ENCODE data around the gene MTX1. TPM values are rescaled to one million over a fixed set of nuclear protein-coding genes. Genes with fewer than 3 reads are reported as not detected.

The MTX1 gene
- total and polyA plus RNA-seq, 2 experiments from 2014 or later = 77.7 to 106 TPM

DNA sequence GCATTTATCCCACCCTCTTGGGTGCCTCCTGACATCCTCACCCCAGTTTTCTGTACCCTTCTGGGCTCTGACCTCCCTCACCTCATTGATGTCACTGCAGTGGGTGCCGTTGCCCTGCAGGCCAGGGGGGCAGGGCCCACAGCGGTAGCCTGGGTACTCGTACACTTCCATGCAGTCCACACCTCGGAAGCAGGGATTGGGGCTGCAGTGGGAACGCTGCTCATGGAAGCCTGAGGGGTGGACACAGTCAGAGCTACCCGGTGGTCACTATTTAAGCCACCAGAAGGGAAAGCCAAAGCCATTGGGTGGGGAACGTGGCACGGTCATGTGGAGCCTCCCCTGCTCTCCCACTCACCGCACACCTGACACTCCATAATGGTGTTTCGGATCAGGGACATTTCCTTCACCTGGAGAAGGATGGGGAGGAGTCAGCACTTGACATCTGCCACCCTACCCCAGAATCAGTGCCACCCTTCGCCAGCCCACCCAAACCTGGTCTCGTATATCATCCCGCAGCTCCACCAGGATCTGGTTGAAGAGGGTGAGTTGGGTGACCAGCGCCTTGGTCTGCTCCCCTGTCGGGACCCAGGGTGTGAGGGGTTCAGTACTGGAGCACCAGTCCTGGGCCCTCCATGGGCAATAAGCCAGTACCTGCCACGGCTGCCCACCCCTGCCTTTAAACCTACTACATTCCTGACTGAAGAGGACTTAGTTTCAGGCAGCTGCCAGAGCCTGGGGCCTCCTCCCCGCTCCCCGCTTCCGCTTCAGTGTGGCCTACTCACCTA is 5.6 kb upstream of the MTX1 start:
- Histone ChIP-seq H3K36me3 (ENCODE audit: insufficient read depth) (peaks cover 40% of the 10 kb centered on the region), H3K79me2 (replicated peaks; ENCODE audit: insufficient read depth) (peaks cover 3% of the 10 kb centered on the region; the same call in 1 of the 2 replicates), H3K9me2 (ENCODE audit: insufficient read depth) (no peaks in the 10 kb centered on the region), H3F3A (replicated peaks; ENCODE audit: low read depth) (peaks cover 55% of the 10 kb centered on the region), H3K4me2 (no peak overlapping the region), H3K4me1 (ENCODE audit: insufficient read depth) (peaks cover 11% of the 10 kb centered on the region), H2AFZ (no peak overlapping the region), H3K4me3 (no peak overlapping the region), H3K27me3 (ENCODE audit: insufficient read depth) (peaks cover 6% of the 10 kb centered on the region; the same call in 1 of the 2 replicates), H3K27ac (ENCODE audit: low read depth) (no peak overlapping the region), H4K20me1 (replicated peaks; ENCODE audit: insufficient read depth) (peaks cover 33% of the 10 kb centered on the region)
- Mint-ChIP-seq H3K4me1 (peaks cover 27% of the 10 kb centered on the region), H3K36me3 (ENCODE audit: low read depth) (peaks cover 67% of the 10 kb centered on the region), H3K9me3 (no peaks in the 10 kb centered on the region), H3K27ac (no peak overlapping the region), H3K4me3 (no peak overlapping the region; the same call in 2 of the 3 replicates), H3K27me3 (ENCODE audit: insufficient read depth, low read depth, poor library complexity) (peaks cover 60% of the 10 kb centered on the region)
- ATAC-seq = no peak
- TF ChIP-seq ZNF114 (CRISPR knock-in tag; IDR thresholded peaks at IDR 0.05) = no peak
- no peak for TF ChIP-seq NANOG (IDR thresholded peaks at IDR 0.05; ENCODE audit: borderline replicate concordance)
- no peak for TF ChIP-seq CTCF (conservative IDR thresholded peaks at IDR 0.05; ENCODE audit: low read depth in 2 of 2)
- no peak for TF ChIP-seq POLR2AphosphoS5 (IDR thresholded peaks at IDR 0.05; ENCODE audit: low read depth)
- no peak for TF ChIP-seq EZH2 (IDR thresholded peaks at IDR 0.05; ENCODE audit: low read depth, unreplicated experiment)
- TF ChIP-seq ETS1 (IDR thresholded peaks at IDR 0.05) = no peak
- no peak for TF ChIP-seq STAT1 (IDR thresholded peaks at IDR 0.05; ENCODE audit: unreplicated experiment)
- TF ChIP-seq ZNF331 (CRISPR knock-in tag; IDR thresholded peaks at IDR 0.05; ENCODE audit: low read depth) = no peak
- no peak for TF ChIP-seq JUNB (IDR thresholded peaks at IDR 0.05; ENCODE audit: unreplicated experiment)
- TF ChIP-seq CREB1 (CRISPR knock-in tag; IDR thresholded peaks at IDR 0.05; ENCODE audit: low read depth) = no peak
- TF ChIP-seq EZH2phosphoT487 (IDR thresholded peaks at IDR 0.05; ENCODE audit: unreplicated experiment) = no peak
- TF ChIP-seq, protein P1, sequence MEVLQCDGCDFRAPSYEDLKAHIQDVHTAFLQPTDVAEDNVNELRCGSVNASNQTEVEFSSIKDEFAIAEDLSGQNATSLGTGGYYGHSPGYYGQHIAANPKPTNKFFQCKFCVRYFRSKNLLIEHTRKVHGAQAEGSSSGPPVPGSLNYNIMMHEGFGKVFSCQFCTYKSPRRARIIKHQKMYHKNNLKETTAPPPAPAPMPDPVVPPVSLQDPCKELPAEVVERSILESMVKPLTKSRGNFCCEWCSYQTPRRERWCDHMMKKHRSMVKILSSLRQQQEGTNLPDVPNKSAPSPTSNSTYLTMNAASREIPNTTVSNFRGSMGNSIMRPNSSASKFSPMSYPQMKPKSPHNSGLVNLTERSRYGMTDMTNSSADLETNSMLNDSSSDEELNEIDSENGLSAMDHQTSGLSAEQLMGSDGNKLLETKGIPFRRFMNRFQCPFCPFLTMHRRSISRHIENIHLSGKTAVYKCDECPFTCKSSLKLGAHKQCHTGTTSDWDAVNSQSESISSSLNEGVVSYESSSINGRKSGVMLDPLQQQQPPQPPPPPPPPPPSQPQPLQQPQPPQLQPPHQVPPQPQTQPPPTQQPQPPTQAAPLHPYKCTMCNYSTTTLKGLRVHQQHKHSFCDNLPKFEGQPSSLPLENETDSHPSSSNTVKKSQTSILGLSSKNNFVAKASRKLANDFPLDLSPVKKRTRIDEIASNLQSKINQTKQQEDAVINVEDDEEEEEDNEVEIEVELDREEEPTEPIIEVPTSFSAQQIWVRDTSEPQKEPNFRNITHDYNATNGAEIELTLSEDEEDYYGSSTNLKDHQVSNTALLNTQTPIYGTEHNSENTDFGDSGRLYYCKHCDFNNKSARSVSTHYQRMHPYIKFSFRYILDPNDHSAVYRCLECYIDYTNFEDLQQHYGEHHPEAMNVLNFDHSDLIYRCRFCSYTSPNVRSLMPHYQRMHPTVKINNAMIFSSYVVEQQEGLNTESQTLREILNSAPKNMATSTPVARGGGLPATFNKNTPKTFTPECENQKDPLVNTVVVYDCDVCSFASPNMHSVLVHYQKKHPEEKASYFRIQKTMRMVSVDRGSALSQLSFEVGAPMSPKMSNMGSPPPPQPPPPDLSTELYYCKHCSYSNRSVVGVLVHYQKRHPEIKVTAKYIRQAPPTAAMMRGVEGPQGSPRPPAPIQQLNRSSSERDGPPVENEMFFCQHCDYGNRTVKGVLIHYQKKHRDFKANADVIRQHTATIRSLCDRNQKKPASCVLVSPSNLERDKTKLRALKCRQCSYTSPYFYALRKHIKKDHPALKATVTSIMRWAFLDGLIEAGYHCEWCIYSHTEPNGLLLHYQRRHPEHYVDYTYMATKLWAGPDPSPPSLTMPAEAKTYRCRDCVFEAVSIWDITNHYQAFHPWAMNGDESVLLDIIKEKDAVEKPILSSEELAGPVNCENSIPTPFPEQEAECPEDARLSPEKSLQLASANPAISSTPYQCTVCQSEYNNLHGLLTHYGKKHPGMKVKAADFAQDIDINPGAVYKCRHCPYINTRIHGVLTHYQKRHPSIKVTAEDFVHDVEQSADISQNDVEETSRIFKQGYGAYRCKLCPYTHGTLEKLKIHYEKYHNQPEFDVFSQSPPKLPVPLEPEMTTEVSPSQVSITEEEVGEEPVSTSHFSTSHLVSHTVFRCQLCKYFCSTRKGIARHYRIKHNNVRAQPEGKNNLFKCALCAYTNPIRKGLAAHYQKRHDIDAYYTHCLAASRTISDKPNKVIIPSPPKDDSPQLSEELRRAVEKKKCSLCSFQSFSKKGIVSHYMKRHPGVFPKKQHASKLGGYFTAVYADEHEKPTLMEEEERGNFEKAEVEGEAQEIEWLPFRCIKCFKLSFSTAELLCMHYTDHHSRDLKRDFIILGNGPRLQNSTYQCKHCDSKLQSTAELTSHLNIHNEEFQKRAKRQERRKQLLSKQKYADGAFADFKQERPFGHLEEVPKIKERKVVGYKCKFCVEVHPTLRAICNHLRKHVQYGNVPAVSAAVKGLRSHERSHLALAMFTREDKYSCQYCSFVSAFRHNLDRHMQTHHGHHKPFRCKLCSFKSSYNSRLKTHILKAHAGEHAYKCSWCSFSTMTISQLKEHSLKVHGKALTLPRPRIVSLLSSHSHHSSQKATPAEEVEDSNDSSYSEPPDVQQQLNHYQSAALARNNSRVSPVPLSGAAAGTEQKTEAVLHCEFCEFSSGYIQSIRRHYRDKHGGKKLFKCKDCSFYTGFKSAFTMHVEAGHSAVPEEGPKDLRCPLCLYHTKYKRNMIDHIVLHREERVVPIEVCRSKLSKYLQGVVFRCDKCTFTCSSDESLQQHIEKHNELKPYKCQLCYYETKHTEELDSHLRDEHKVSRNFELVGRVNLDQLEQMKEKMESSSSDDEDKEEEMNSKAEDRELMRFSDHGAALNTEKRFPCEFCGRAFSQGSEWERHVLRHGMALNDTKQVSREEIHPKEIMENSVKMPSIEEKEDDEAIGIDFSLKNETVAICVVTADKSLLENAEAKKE (CRISPR knock-in tag; IDR thresholded peaks at IDR 0.05) = no peak
- TF ChIP-seq, protein P2, sequence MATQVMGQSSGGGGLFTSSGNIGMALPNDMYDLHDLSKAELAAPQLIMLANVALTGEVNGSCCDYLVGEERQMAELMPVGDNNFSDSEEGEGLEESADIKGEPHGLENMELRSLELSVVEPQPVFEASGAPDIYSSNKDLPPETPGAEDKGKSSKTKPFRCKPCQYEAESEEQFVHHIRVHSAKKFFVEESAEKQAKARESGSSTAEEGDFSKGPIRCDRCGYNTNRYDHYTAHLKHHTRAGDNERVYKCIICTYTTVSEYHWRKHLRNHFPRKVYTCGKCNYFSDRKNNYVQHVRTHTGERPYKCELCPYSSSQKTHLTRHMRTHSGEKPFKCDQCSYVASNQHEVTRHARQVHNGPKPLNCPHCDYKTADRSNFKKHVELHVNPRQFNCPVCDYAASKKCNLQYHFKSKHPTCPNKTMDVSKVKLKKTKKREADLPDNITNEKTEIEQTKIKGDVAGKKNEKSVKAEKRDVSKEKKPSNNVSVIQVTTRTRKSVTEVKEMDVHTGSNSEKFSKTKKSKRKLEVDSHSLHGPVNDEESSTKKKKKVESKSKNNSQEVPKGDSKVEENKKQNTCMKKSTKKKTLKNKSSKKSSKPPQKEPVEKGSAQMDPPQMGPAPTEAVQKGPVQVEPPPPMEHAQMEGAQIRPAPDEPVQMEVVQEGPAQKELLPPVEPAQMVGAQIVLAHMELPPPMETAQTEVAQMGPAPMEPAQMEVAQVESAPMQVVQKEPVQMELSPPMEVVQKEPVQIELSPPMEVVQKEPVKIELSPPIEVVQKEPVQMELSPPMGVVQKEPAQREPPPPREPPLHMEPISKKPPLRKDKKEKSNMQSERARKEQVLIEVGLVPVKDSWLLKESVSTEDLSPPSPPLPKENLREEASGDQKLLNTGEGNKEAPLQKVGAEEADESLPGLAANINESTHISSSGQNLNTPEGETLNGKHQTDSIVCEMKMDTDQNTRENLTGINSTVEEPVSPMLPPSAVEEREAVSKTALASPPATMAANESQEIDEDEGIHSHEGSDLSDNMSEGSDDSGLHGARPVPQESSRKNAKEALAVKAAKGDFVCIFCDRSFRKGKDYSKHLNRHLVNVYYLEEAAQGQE (IDR thresholded peaks at IDR 0.05; ENCODE audit: unreplicated experiment) = no peak
- no peak for DNase-seq (ENCODE audit: low spot score)
